NCI-H2029 treated with DMSO at 0.1 percent for 48 hours (cell line): Measurements from ENCODE around the gene ZNF835.

Source experiments
- DNase-seq: peaks from one replicate; lab custom pipeline; 2025; lab: John Stamatoyannopoulos, UW

The ZNF835 gene

GRCh38 chr19:56663931-56664500 is 7.5 kb downstream of the ZNF835 start:
- DNase-seq, result no peak

GRCh38 chr19:56661248-56661647 is 10.3 kb downstream of the ZNF835 start:
- DNase-seq, result no peak

GRCh38 chr19:56660381-56661107 is 11.0 kb downstream of the ZNF835 start:
- DNase-seq, result no peak

- no peak for DNase-seq
Observed at GRCh38 chr19:56654151-56654550, 17.4 kb downstream of the ZNF835 start.

- no peak for DNase-seq
Observed at GRCh38 chr19:56643460-56643955, 28.0 kb downstream of the ZNF835 start.

GRCh38 chr19:56642711-56643459 is 28.7 kb downstream of the ZNF835 start, which contains the start of gene SMIM17:
TSS of gene SMIM17 (plus strand) at chr19:56643159. CDS start at chr19:56645668, 2,509 bp downstream.
- no peak for DNase-seq

- no peak for DNase-seq
Observed at GRCh38 chr19:56639217-56639616, 32.3 kb downstream of the ZNF835 start.

GRCh38 chr19:56637976-56638555 is 33.5 kb downstream of the ZNF835 start:
- DNase-seq, result no peak

- no peak for DNase-seq
Observed at GRCh38 chr19:56633021-56633420, 38.5 kb downstream of the ZNF835 start.

GRCh38 chr19:56625708-56626107 is 45.8 kb downstream of the ZNF835 start:
- DNase-seq, result no peak

- DNase-seq, result no peak
Observed at GRCh38 chr19:56623006-56623405, 48.6 kb downstream of the ZNF835 start.

GRCh38 chr19:56622374-56622773 is 49.2 kb downstream of the ZNF835 start:
- no peak for DNase-seq

GRCh38 chr19:56619121-56619520 is 52.4 kb downstream of the ZNF835 start:
- no peak for DNase-seq

GRCh38 chr19:56617531-56617930 is 54.0 kb downstream of the ZNF835 start:
- no peak for DNase-seq

- no peak for DNase-seq
Observed at GRCh38 chr19:56613639-56614038, 57.9 kb downstream of the ZNF835 start.

- DNase-seq, result no peak
Observed at GRCh38 chr19:56612737-56613136, 58.8 kb downstream of the ZNF835 start.
